Thoracic aorta (tissue), 2 donors: ENCODE results near the gene GARNL3. TPM values are rescaled to one million over a fixed set of nuclear protein-coding genes. Genes with fewer than 3 reads are reported as not detected.

Source experiments
- ATAC-seq: fragments of 150-250 bp; one replicate; pipeline ENCODE4 v1.8.0; 2017; ENCODE audit warnings: low read depth; ENCODE audit not compliant: insufficient number of reproducible peaks, low FRiP score
- DNase-seq: peaks from one replicate; pipeline ENCODE4 v3.0.0-alpha.2; 2020; ENCODE audit warnings: low spot score
- H3K27ac ChIP-seq, 2 donors: fragments of 200-600 bp; sonication (generic); 1 replicate in 1 of 2; 2 replicates in 1 of 2; pipeline ENCODE4 v1.5.1; 2016; ENCODE audit warnings: mild to moderate bottlenecking in 2 of 2, moderate library complexity in 2 of 2
- H3K27me3 ChIP-seq: fragments of 200-600 bp; sonication (generic); replicated peaks from 2 replicates; pipeline ENCODE4 v1.6.0; 2016; ENCODE audit warnings: mild to moderate bottlenecking; ENCODE audit not compliant: insufficient read depth
- H3K36me3 ChIP-seq: fragments of 200-600 bp; sonication (generic); one replicate; pipeline ENCODE4 v1.5.1; 2016
- H3K4me1 ChIP-seq, 2 donors: fragments of 200-600 bp; sonication (generic); 1 replicate in 1 of 2; 2 replicates in 1 of 2; pipeline versions ENCODE4 v1.5.1 to v1.6.0; 2016; ENCODE audit warnings: low read depth in 2 of 2, mild to moderate bottlenecking in 1 of 2; ENCODE audit not compliant: control insufficient read depth in 1 of 2
- H3K4me3 ChIP-seq: fragments of 200-600 bp; sonication (generic); 2 replicates; pipeline ENCODE4 v1.5.1; 2016; ENCODE audit warnings: mild to moderate bottlenecking
- H3K9me3 ChIP-seq: fragments of 200-600 bp; sonication (generic); 2 replicates; pipeline ENCODE4 v1.5.1; 2016
- CTCF ChIP-seq: fragments of 200-600 bp; sonication (generic); IDR thresholded peaks from one replicate; pipeline ENCODE4 v1.5.1; 2019; ENCODE audit warnings: antibody characterized with exemption
- total RNA-seq, 2 donors: library from RNA; depleted of rRNA; stranded (reverse); fragments of >200 nt; gene quantifications; one replicate each; pipeline versions ENCODE4 v1.1.0 to v1.2.3, GENCODE V29; 2016

GARNL3 gene
- total RNA-seq, 2 donors from 2014 or later, result 59.3 to 63.4 TPM

GRCh38 chr9:127319366-127320114 is 55.0 kb downstream of the GARNL3 start:
- no peaks in the 10 kb centered on the region for H3K9me3 ChIP-seq
- H3K4me3 ChIP-seq, result no peak overlapping the region
- peaks cover 33 to 49% of the 10 kb centered on the region in 2 donors for H3K4me1 ChIP-seq
- peak overlapping the region; percentile 43 to 65 for H3K27ac ChIP-seq
- no peak for ATAC-seq
- DNase-seq, result no peak
- TF ChIP-seq CTCF, result no peak
- H3K36me3 ChIP-seq, result peaks cover 5% of the 10 kb centered on the region
- no peaks in the 10 kb centered on the region for H3K27me3 ChIP-seq

GRCh38 chr9:127320115-127320378 is 55.5 kb downstream of the GARNL3 start:
- Histone ChIP-seq H3K27ac (peak overlapping the region; percentile 1 to 43), H3K36me3 (peaks cover 5% of the 10 kb centered on the region), H3K4me3 (no peak overlapping the region), H3K27me3 (no peaks in the 10 kb centered on the region), H3K9me3 (no peaks in the 10 kb centered on the region), H3K4me1 (peaks cover 33 to 49% of the 10 kb centered on the region in 2 donors)
- ATAC-seq (no peak), DNase-seq (no peak)
- no peak for TF ChIP-seq CTCF

- H3K27me3 ChIP-seq, result no peaks in the 10 kb centered on the region
- peaks cover 29 to 36% of the 10 kb centered on the region in 2 donors for H3K4me1 ChIP-seq
- peaks cover 4% of the 10 kb centered on the region for H3K36me3 ChIP-seq
- no peak overlapping the region for H3K4me3 ChIP-seq
- no peak for ATAC-seq
- H3K27ac ChIP-seq, result peak overlapping the region in 1 of 2 donors; percentile 43
- no peak for TF ChIP-seq CTCF
- DNase-seq, result no peak
- no peaks in the 10 kb centered on the region for H3K9me3 ChIP-seq
These were observed 58.8 kb downstream of the GARNL3 start for GRCh38 chr9:127323393-127323792.

GRCh38 chr9:127330501-127330900 is 65.9 kb downstream of the GARNL3 start:
- TF ChIP-seq CTCF, result no peak
- no peaks in the 10 kb centered on the region for H3K27me3 ChIP-seq
- DNase-seq (no peak), ATAC-seq (no peak)
- H3K9me3 ChIP-seq, result no peaks in the 10 kb centered on the region
- no peak overlapping the region for H3K4me3 ChIP-seq
- H3K27ac ChIP-seq, result no peak overlapping the region
- H3K36me3 ChIP-seq, result peaks cover 4% of the 10 kb centered on the region
- peaks cover 0 to 17% of the 10 kb centered on the region in 2 donors for H3K4me1 ChIP-seq

GRCh38 chr9:127333221-127334064 is 68.9 kb downstream of the GARNL3 start:
- no peak for TF ChIP-seq CTCF
- H3K36me3 ChIP-seq, result no peaks in the 10 kb centered on the region
- no peak overlapping the region for H3K4me3 ChIP-seq
- ATAC-seq (no peak), DNase-seq (no peak)
- H3K9me3 ChIP-seq, result no peaks in the 10 kb centered on the region
- peaks cover 20 to 45% of the 10 kb centered on the region in 2 donors for H3K4me1 ChIP-seq
- no peaks in the 10 kb centered on the region for H3K27me3 ChIP-seq
- peak overlapping the region; percentile 21 to 25 for H3K27ac ChIP-seq
